Common myeloid progenitor, CD34-positive (primary cell): Measurements from ENCODE around the gene LRRC71.

Experiments used
- CTCF ChIA-PET: fragments of 350-600 bp; sonication (Branson Sonifier 250); formaldehyde crosslinking; loops from one replicate; lab custom pipeline; 2021; ENCODE audit warnings: antibody characterized with exemption; lab: Charles Lee
- POLR2A ChIA-PET: fragments of 350-600 bp; sonication (Branson Sonifier 250); formaldehyde crosslinking; loops from one replicate; lab custom pipeline; 2021; ENCODE audit warnings: antibody characterized with exemption; lab: Charles Lee
- DNase-seq, 3 donors: peaks; one replicate each; pipeline versions ENCODE4 v3.0.0 to v3.0.0-alpha.2; 2013
- H3K27ac ChIP-seq, 2 experiments: 1 replicate in 1 of 2; 2 replicates in 1 of 2; pipeline ENCODE4 v1.7.0; 2013; ENCODE audit warnings: inconsistent platforms in 2 of 2, low read length in 2 of 2, mild to moderate bottlenecking in 2 of 2, low read depth in 1 of 2, moderate library complexity in 1 of 2; ENCODE audit not compliant: severe bottlenecking in 2 of 2, insufficient read depth in 1 of 2, poor library complexity in 1 of 2
- H3K27me3 ChIP-seq, 5 experiments: replicated peaks in 2 of 5; 1 replicate in 3 of 5; 2 replicates in 2 of 5; pipeline versions ENCODE4 v1.6.1 to v1.7.0; 2013; ENCODE audit warnings: low read length in 4 of 5, mild to moderate bottlenecking in 2 of 5, moderate library complexity in 2 of 5, inconsistent platforms in 1 of 5; ENCODE audit not compliant: insufficient read depth in 5 of 5, control insufficient read depth in 4 of 5
- H3K36me3 ChIP-seq, 4 experiments: 1 replicate in 2 of 4; 2 replicates in 2 of 4; pipeline versions ENCODE4 v1.6.1 to v1.7.0; 2013; ENCODE audit warnings: low read length in 3 of 4, control low read depth in 1 of 4, mild to moderate bottlenecking in 1 of 4; ENCODE audit not compliant: control insufficient read depth in 4 of 4, insufficient read depth in 4 of 4
- H3K4me1 ChIP-seq, 4 experiments: 1 replicate in 3 of 4; 2 replicates in 1 of 4; pipeline versions ENCODE4 v1.6.1 to v1.7.1; 2013; ENCODE audit warnings: low read length in 3 of 4, mild to moderate bottlenecking in 3 of 4, control low read depth in 1 of 4, inconsistent platforms in 1 of 4, moderate library complexity in 1 of 4; ENCODE audit not compliant: control insufficient read depth in 4 of 4, insufficient read depth in 4 of 4; ENCODE audit errors: control extremely low read depth in 1 of 4
- H3K4me3 ChIP-seq, 7 experiments: 1 replicate in 4 of 7; 2 replicates in 3 of 7; pipeline versions ENCODE4 v1.5.1 to v1.7.0; 2013; ENCODE audit warnings: mild to moderate bottlenecking in 7 of 7, low read length in 6 of 7, moderate library complexity in 6 of 7, inconsistent platforms in 2 of 7, low read depth in 2 of 7, control low read depth in 1 of 7; ENCODE audit not compliant: insufficient read depth in 4 of 7, control insufficient read depth in 1 of 7; ENCODE audit errors: extremely low read depth in 1 of 7
- H3K9me3 ChIP-seq, 5 experiments: 1 replicate in 4 of 5; 2 replicates in 1 of 5; pipeline versions ENCODE4 v1.6.1 to v1.7.1; 2013; ENCODE audit warnings: low read length in 4 of 5, mild to moderate bottlenecking in 2 of 5, inconsistent platforms in 1 of 5, low read depth in 1 of 5, moderate library complexity in 1 of 5; ENCODE audit not compliant: control insufficient read depth in 4 of 5, insufficient read depth in 2 of 5; ENCODE audit errors: control extremely low read depth in 1 of 5
- WGBS: methylation state at CpG from one replicate; pipeline ENCODE4 v1.1.5; 2013; ENCODE audit not compliant: insufficient coverage; 5-methylcytosine and 5-hydroxymethylcytosine counted together

The LRRC71 gene

GRCh38 chr1:156949127-156949526 is 28.7 kb downstream of the LRRC71 start:
- H3K9me3 ChIP-seq: no peaks in the 10 kb centered on the region
- H3K36me3 ChIP-seq: peaks cover 4 to 68% (median 34%) of the 10 kb centered on the region in 4 experiments
- 89% methylated on average over 1 of the region's 5 CpGs for WGBS
- ChIA-PET POLR2A (no interaction called here), CTCF (interaction anchor here (0.8 to 2.3 kb wide), 8 partner anchors 10 to 125 kb away, joined by 3 to 8 read pairs (median 4); no protein-coding TSS in a partner anchor)
- no peak overlapping the region for H3K27ac ChIP-seq
- no peaks in the 10 kb centered on the region for H3K4me1 ChIP-seq
- no peak overlapping the region for H3K4me3 ChIP-seq
- no peaks in the 10 kb centered on the region for H3K27me3 ChIP-seq
- no peak for DNase-seq

DNA sequence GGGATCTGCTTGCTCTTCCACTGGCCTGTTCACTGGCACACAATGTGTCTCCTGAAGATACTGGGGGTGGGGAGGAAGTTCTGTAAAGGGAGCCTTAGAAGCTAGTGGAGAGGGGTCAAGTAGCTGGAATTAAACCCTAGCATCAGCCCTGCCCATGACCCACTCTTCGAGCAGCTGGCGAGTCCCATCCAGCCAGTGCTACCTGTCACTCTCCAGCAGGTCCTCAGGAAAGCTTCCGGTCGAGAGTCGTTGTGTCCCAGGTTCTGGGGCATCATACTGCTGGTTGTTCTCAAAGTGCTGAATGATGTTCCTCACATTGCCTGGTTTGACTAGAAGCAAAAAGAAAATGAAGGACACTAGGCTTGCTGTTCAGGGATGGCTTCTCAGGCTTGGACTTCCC is 30.9 kb downstream of the LRRC71 start:
- ChIA-PET CTCF (interaction anchor here (2.3 kb wide), 1 partner anchor 9 kb away, joined by 8 read pairs; no protein-coding TSS in a partner anchor), POLR2A (no interaction called here)
- Histone ChIP-seq H3K9me3 (no peaks in the 10 kb centered on the region), H3K36me3 (peaks cover 2 to 62% (median 36%) of the 10 kb centered on the region in 4 experiments), H3K4me1 (no peaks in the 10 kb centered on the region), H3K27me3 (no peaks in the 10 kb centered on the region), H3K4me3 (no peak overlapping the region), H3K27ac (no peak overlapping the region)
- no peak for DNase-seq
- 95% methylated on average over 5 of the region's 5 CpGs for WGBS

- no peak overlapping the region for H3K4me3 ChIP-seq
- H3K36me3 ChIP-seq: peaks cover 3 to 56% (median 27%) of the 10 kb centered on the region in 4 experiments
- no CpG with 5 or more reads among the region's 2 CpGs for WGBS
- no peaks in the 10 kb centered on the region for H3K9me3 ChIP-seq
- H3K4me1 ChIP-seq: peaks cover 0 to 11% (median 8%) of the 10 kb centered on the region in 4 experiments
- ChIA-PET CTCF (no interaction called here), POLR2A (no interaction called here)
- peak in 2 of 3 donors; percentile 30 to 61 for DNase-seq
- H3K27ac ChIP-seq: no peak overlapping the region
- no peaks in the 10 kb centered on the region for H3K27me3 ChIP-seq
Measured at GRCh38 chr1:156953571-156953970, 33.1 kb downstream of the LRRC71 start.

- no peak for DNase-seq
- Histone ChIP-seq H3K4me1 (peaks cover 0 to 27% (median 15%) of the 10 kb centered on the region in 4 experiments), H3K27ac (no peak overlapping the region), H3K4me3 (no peak overlapping the region), H3K9me3 (no peaks in the 10 kb centered on the region), H3K36me3 (peaks cover 3 to 56% (median 20%) of the 10 kb centered on the region in 4 experiments), H3K27me3 (no peaks in the 10 kb centered on the region)
- 98% methylated on average over 9 of the region's 10 CpGs for WGBS
- ChIA-PET POLR2A (no interaction called here), CTCF (interaction anchor here (1.0 to 1.5 kb wide), 3 partner anchors 11 to 67 kb away, joined by 3 to 5 read pairs (median 3); no protein-coding TSS in a partner anchor)
Measured at GRCh38 chr1:156956333-156956732, 35.9 kb downstream of the LRRC71 start.

- Histone ChIP-seq H3K4me1 (peaks cover 0 to 27% (median 15%) of the 10 kb centered on the region in 4 experiments), H3K27me3 (no peaks in the 10 kb centered on the region), H3K36me3 (peaks cover 6 to 61% (median 23%) of the 10 kb centered on the region in 4 experiments), H3K27ac (no peak overlapping the region), H3K4me3 (no peak overlapping the region), H3K9me3 (no peaks in the 10 kb centered on the region)
- DNase-seq: no peak
- ChIA-PET CTCF (interaction anchor here (0.7 to 1.5 kb wide), 5 partner anchors 9 to 237 kb away, joined by 3 to 5 read pairs (median 3); no protein-coding TSS in a partner anchor), POLR2A (interaction anchor here (0.6 kb wide), 1 partner anchor 282 kb away, joined by 4 read pairs; no protein-coding TSS in a partner anchor)
- 90% methylated on average over 3 of the region's 3 CpGs for WGBS
Measured at GRCh38 chr1:156957634-156958033, 37.2 kb downstream of the LRRC71 start.

GRCh38 chr1:156958247-156958714 is 37.8 kb downstream of the LRRC71 start:
- DNase-seq: peak in 2 of 3 donors; percentile 31 to 54
- POLR2A ChIA-PET: interaction anchor here (0.6 kb wide), 1 partner anchor 282 kb away, joined by 4 read pairs; no protein-coding TSS in a partner anchor
- H3K27me3 ChIP-seq: no peaks in the 10 kb centered on the region
- no peaks in the 10 kb centered on the region for H3K9me3 ChIP-seq
- CTCF ChIA-PET: interaction anchor here (0.9 to 3.1 kb wide), 6 partner anchors 10 to 120 kb away, joined by 3 to 12 read pairs (median 3); partner anchors contain the start of gene LRRC71
- WGBS: 43% methylated on average over 2 of the region's 2 CpGs
- H3K4me3 ChIP-seq: no peak overlapping the region
- H3K4me1 ChIP-seq: peaks cover 0 to 31% (median 16%) of the 10 kb centered on the region in 4 experiments
- peaks cover 6 to 63% (median 24%) of the 10 kb centered on the region in 4 experiments for H3K36me3 ChIP-seq
- no peak overlapping the region for H3K27ac ChIP-seq

DNA sequence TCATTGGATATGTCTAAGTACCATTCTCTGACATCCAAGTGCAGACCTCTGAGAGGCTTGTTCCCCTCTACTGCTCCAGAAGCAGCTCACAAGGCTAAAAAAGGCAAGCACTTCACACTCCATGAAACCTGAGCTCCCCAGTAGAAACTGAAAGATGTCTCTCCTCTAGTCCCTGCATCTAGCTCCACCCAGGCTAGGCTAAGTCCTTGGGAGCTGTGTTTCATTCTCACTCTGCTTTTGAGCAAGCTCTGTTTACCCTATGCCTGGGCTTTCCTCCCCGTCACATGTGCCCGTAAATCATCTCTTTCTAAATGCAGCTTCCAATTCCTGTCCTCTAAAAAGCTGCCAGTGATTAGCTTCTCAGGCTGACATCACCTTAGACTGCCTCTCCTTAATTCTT is 39.0 kb downstream of the LRRC71 start:
- CTCF ChIA-PET: interaction anchor here (0.8 to 3.1 kb wide), 11 partner anchors 10 to 114 kb away, joined by 3 to 12 read pairs (median 3); partner anchors contain the start of gene LRRC71

More for the DNA sequence above, 39.0 kb downstream of the LRRC71 start:
- H3K27me3 ChIP-seq: no peaks in the 10 kb centered on the region
- no peak overlapping the region for H3K4me3 ChIP-seq
- 59% methylated on average over 2 of the region's 2 CpGs for WGBS
- H3K4me1 ChIP-seq: peaks cover 0 to 38% (median 21%) of the 10 kb centered on the region in 4 experiments
- no peak overlapping the region for H3K27ac ChIP-seq
- peak in 1 of 3 donors; percentile 27 for DNase-seq
- no peaks in the 10 kb centered on the region for H3K9me3 ChIP-seq
- peaks cover 6 to 63% (median 24%) of the 10 kb centered on the region in 4 experiments for H3K36me3 ChIP-seq
- POLR2A ChIA-PET: interaction anchor here (0.7 kb wide), 1 partner anchor 8 kb away, joined by 3 read pairs; no protein-coding TSS in a partner anchor
